Stimulated activated CD8-positive, alpha-beta memory T cell treated with anti-CD3 and anti-CD28 coated beads, Interleukin-15, amount 100 ng/mL, for 48 hours (primary cell): Measurements from ENCODE around the gene OR8H2.
"Not testable (repeated sequence)": the region's sequence is repeated elsewhere in the genome, so short reads cannot be mapped to it uniquely, and the experiment has no call there.

Experiments
- DNase-seq, 2 donors: peaks; one replicate each; pipeline ENCODE4 v3.0.0-alpha.2; 2020; ENCODE audit warnings: low read depth in 2 of 2

The OR8H2 gene, protein sequence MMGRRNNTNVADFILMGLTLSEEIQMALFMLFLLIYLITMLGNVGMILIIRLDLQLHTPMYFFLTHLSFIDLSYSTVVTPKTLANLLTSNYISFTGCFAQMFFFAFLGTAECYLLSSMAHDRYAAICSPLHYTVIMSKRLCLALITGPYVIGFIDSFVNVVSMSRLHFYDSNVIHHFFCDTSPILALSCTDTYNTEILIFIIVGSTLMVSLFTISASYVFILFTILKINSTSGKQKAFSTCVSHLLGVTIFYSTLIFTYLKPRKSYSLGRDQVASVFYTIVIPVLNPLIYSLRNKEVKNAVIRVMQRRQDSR

DNA sequence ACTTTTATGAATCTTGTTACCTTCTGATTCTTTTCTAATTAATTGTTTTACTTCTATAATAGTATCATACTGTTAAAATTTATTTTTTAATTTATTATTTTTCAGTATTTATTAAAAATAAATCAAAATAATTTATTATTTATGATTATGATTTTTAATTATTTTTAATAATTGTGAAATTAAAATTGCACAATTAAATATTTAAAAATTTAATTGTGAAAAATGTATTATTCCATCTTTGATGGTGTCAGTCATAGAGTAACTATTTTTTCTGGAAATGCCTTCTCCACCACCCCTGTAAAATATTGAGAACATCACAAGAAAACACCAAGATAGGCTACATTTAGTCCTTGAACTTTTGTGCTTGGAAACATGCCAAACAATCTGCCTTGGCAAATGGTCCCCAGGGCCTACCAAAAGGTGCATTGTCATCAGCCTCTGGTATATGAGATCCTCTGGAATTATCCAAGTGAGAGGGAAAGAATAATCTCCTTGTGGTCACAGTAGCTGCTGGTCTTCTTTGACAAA, at the start of gene OR8H2:
OR8H2 (plus strand) TSS at position 478 of the 528 bp plus-strand sequence. CDS start 1,356 bp downstream, outside the sequence.
- no peak for DNase-seq

DNA sequence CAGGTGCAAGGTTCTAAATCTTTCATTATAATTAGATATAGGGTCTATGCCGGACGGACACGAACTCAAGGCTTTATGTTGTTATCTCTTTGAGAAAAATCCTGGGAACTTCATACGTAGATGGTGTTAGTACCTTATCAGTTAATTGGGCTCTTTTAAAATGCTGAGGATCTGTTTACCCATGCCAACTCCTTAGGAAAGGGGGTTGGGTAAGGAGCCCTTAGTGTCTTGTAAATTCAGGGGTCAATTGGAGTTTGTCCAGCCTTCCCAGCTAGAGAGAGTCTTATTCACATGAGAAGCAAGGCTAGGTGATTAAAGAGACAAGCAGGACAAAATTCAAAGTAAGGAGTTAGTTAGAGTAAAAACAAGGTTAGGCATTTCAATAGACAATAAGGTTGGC, 47.1 kb upstream of the OR8H2 start:
- not testable (repeated sequence) for DNase-seq

DNA sequence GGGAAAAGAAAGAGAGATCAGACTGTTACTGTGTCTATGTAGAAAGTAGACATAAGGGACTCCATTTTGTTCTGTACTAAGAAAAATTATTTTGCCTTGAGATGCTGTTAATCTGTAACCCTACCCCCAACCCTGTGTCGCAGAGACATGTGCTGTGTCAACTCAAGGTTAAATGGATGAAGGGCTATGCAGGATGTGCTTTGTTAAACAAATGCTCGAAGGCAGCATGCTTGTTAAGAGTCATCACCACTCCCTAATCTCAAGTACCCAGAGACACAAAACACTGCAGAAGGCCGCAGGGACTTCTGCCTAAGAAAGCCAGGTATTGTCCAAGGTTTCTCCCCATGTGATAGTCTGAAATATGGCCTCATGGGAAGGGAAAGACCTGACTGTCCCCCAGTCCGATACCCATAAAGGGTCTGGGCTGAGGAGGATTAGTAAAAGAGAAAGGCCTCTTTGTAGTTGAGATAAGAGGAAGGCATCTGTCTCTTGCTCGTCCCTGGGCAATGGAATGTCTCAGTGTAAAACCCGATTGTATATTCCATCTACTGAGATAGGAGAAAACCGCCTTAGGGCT, 45.7 kb upstream of the OR8H2 start:
- not testable (repeated sequence) for DNase-seq

DNA sequence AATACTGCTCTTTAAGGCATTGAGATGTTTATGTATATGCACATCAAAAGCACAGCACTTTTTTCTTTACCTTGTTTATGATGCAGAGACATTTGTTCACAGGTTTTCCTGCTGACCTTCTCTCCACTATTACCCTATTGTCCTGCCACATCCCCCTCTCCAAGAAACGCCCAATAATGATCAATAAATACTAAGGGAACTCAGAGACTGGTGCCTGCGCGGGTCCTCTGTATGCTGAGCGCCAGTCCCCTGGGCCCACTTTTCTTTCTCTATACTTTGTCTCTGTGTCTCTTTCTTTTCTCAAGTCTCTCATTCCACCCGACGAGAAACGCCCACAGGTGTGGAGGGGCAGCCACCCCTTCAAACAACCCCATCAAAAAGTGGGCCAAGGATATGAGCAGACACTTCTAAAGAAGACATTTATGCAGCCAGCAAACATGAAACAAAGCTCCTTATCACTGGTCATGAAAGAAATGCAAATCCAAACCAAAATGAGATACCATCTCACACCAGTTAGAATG, 45.2 kb upstream of the OR8H2 start:
- DNase-seq, result not testable (repeated sequence)

DNA sequence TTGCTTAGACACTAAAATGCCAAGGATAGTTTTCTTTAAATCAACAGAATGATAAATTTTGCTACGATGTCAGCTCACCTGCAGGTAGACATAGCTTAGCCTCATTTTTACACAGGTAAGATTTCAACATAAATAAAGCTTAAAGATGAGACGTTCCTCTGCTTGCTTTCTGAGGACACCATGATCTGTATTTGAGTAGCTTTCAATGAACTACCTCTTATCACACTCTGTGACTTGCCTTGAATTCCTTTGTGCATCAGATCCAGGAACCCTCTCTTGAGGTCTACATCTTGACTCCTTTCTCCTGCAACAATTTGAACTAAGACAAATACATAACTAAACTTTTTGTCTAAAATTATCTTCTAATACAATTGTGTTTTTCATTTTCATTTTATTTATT, 36.5 kb upstream of the OR8H2 start:
- no peak for DNase-seq

DNA sequence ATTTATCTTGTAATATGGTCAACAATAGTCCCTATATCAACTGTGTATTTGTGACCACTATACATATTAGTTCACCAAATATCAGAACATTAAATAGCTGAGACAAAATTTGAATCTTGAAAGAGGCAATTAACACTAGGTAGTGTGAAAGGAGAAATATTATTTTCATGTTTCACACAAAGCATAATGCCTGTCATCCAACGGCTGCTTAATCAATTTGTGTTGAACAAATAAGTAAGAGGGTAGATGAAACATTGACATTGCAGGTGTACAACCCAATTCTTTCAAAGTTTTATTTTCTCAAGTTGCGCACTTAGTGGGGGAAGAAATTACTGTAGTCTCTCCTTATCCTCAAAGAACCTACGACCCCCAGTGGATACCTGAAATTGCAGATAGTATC, 13.8 kb upstream of the OR8H2 start:
- no peak for DNase-seq

DNA sequence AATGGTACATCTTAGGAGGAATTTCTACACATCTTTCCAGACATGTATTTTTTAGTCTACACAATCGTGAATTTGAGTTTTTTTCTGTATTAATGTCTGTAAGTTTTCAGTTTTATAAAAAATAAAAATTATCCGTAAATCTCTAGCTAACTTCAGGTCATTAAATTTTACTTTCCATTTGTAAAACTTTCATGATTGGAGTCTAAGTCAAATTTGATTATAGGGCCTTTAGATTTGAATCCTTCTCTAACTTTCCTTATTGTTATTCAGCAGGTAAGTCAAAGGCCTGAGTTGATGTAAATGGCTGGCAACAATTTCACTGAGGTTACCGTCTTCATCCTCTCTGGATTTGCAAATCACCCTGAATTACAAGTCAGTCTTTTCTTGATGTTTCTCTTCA, 10.5 kb upstream of the OR8H2 start, which contains the start of gene OR8I2:
OR8I2 (plus strand) TSS at position 301 of the 400 bp plus-strand sequence; CDS start at position 301, 0 bp downstream.
- no peak for DNase-seq

DNA sequence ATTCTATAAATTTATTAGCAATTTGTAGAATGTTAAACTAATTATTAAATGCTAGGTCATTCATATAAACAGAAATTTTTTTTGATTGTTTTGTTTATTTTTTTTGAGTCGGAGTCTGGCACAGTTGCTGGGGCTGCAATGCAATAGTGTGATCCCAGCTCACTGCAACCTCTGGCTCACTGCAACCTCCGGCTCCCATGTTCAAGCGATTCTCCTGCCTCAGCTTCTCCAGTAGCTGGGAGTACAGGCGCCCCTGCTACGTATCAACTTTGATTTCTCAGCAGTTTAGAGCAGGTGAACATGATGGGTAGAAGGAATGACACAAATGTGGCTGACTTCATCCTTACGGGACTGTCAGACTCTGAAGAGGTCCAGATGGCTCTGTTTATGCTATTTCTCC, 18.6 kb downstream of the OR8H2 start, which contains the start of gene OR8H3:
OR8H3 (plus strand) TSS at position 301 of the 400 bp plus-strand sequence; CDS start at position 301, 0 bp downstream.
- no peak for DNase-seq

DNA sequence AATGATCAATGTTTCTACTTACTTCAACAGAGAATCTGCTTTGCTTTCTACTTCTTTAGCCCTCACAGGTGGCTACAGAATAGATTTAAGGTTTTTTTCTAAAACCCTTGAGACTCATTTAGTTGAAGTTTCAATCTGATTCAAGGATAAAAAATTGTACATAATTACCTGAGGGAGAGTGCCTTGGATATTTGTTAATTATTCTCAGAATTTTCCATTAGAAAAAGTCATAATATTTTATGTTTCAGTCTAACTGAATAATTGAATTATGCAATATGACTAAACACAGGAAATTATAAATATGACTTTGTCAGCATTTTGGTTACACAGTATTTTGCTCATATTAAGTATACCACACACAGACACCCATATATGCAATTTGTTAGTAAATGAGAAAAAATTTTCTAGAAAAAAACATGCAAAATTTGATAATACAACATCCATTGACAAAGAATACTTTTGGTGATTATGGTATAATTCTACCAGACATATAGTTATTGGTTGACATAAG, 36.7 kb downstream of the OR8H2 start, which contains the start of gene OR8J3:
OR8J3 (minus strand) TSS at position 51 of the 511 bp plus-strand sequence. CDS start 2,483 bp downstream, outside the sequence.
- no peak for DNase-seq

DNA sequence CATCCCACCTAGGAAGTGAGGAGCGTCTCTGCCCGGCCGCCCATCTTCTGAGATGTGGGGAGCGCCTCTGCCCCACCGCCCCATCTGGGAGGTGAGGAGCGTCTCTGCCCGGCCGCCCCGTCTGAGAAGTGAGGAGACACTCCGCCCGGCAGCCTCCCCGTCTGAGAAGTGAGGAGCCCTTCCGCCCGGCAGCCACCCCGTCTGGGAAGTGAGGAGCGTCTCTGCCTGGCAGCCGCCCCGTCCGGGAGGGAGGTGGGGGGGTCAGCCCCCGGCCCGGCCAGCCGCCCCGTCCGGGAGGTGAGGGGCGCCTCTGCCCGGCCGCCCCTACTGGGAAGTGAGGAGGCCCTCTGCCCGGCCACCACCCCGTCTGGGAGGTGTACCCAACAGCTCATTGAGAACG, 40.2 kb downstream of the OR8H2 start:
- not testable (repeated sequence) for DNase-seq

DNA sequence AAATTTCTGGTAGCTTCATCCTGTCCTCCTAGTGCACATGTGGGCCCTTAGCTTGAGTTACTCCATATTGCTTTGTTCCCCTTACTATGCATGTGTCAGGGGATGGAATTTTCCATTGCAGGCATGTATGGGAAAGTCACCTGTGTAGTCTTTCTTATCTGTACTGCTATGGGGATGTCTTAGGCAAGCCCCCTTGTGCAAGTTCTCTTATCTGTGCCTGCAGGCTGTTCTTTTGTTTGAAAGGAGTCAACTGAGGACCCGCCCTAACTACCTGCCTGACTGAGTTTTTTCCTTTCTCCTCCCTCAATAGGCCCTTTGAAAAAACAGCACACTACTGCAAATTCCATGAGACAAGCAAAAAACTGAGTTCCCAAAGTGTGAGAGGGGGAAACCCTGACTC, 47.9 kb downstream of the OR8H2 start:
- DNase-seq, result no peak

DNA sequence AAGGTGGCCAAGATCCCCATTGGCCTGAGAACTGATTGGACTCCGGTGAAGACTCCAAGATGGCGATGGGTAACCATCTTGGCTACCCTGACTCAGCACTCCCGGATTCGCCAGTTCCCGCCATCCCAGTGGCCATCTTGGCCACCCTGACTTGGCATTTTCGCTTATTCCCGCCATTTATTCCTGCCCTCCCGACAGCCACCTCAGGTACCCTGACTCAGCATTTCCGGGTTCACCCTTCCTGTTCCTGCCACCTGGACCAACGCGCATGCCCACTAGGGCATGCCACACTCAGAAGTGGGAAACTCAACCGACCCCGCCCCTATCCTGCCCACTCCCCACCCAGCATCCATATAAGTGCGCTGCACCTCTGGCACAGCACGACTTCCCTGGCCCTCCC, 48.8 kb downstream of the OR8H2 start:
- DNase-seq, result no peak
